HG03457 (cell line): ENCODE measurements around the gene INPP5A.
"Not testable (repeated sequence)": the region's sequence is repeated elsewhere in the genome, so short reads cannot be mapped to it uniquely, and the experiment has no call there.

Source experiments
- ATAC-seq: cut with Tn5 transposase; IDR thresholded peaks from one replicate; pipeline ENCODE4 v1.9.1; 2021; ENCODE audit warnings: moderate number of reproducible peaks; ENCODE audit not compliant: unreplicated experiment

Gene INPP5A

DNA sequence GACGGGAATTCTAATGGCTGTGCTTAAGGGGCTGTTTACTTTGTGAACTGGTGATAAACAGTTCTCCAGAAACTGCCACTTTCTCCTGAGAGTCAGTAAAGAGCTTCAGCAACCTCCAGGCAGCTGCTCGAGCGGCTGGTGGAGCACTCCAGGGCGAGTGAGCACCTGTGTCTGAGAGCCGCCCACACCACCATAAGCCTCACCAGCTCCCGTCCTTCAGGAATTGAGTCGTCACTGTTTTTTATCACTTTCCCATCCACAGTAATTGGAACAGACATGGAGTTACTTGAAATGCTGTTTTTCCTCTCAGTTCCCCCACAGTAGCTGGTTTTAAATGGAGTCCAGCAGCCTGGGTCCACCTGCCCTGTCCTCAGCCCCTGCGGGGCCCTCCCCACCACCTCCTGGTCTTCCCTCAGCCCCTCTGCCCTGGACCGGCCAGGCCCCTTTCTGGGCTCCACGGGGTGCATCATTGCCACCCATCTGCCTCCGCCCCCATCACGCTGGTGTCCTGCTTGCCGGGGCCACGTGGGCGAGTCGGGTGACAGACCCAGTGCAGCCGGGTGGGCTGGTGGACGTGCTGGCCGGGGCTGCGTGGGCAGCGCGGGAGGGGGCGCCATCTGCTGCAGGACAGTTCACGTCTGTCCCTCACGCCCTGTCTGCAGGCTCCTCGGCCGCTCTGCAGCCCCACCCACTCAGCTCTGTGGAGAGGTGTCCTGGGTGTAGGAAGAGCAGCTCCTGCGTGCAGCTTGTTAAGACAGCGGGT is 192.4 kb downstream of the INPP5A start:
- no peak for ATAC-seq

DNA sequence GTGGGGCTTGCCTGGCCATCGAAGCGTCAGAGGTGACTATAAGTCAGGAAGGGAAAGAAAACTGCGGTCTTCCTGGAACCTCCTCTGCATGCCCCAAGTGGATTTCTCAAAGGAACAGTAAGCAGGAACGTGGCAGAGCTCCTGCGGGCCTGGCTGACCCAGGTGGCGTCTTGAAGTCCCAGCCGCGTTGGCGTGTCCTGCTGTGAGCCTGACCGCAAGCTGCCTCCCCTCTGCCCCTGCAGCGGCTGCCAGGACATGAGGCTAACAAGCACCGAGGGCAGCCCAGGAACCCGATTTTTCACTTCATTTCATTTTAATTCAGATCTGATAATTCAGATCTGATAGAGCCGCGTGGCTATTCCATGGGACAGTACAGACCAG is 193.0 kb downstream of the INPP5A start:
- ATAC-seq: no peak

DNA sequence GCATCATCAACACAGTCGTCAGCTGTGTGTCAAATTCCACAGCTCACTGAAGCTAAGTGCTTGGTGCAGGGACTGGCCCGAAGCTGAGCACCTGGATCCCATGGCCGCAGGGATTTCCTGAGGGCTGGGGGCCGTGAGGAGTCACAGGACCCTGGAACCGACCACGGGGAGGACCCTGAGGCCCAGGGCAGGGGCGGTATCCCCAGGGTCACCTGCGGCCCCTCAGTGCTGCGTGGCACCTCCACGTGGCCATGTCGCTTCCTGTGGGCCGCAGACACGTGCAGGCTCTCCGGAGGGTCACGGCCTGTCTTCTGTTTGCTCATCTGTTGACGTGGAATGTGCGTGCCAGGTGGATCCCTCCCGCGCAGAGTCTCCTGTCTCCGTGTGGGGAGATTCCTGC is 194.9 kb downstream of the INPP5A start:
- ATAC-seq: no peak

DNA sequence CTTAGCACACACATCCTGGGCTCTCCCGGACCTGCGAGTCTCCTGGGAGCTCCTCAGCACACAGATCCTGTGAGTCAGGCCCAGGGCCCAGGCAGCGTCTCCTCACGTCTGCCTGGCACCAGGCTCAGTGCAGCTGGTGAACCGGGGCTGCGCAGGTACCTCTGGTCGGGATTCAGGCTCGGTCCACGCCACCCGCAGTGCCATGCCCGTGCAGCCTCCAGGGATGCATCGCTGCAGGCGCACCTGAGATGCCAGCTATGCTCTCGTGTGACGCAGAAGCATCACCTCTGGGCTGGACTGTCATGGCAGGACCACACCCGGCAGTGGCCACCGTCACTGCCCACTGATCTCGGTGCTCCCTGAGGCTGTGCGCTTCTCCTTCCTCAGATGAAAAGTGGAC is 196.3 kb downstream of the INPP5A start:
- no peak for ATAC-seq

DNA sequence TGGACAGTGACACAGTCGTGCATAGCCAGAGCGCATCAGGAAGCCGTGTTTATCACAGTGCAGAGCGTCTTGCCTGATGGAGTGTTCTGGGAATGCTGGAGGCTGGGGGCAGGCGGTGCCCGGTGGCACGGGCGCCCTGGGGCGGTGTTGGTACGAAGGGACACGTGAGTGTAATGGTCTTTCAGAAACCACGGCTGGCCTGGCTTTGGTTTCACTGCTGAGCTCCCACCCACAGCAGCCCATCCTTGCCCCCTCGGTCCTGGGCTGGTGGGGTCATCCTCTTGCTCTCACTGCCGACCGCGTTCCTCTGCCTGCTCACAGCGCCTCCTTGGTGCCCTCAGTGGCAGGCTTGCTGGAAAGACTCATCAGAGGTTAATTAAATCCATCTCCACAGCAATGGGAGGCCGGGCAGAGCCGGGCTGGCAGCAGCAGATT is 197.8 kb downstream of the INPP5A start:
- ATAC-seq: no peak

DNA sequence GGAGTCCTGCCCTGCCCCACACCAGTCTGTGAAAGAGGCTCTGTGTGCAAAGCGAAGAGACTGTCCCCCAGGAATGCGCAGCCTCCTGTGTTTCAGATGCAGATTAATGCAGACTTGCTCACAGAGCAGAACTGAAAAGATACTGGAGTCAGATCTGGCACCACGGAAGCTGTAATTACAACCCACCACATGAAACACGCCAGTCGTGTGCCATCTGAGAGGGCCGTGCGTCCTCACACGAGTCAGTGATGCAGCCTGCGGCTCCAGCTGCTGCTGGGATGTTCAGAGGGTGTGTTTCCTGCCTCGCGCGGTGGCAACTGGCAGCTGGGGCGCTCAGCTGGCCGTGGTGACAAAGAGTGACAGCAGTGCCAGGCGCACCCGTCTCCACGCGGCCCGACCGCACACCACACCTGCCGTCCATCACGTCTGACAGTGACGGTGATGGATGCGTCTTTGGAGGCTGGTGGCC is 198.4 kb downstream of the INPP5A start:
- ATAC-seq: no peak

DNA sequence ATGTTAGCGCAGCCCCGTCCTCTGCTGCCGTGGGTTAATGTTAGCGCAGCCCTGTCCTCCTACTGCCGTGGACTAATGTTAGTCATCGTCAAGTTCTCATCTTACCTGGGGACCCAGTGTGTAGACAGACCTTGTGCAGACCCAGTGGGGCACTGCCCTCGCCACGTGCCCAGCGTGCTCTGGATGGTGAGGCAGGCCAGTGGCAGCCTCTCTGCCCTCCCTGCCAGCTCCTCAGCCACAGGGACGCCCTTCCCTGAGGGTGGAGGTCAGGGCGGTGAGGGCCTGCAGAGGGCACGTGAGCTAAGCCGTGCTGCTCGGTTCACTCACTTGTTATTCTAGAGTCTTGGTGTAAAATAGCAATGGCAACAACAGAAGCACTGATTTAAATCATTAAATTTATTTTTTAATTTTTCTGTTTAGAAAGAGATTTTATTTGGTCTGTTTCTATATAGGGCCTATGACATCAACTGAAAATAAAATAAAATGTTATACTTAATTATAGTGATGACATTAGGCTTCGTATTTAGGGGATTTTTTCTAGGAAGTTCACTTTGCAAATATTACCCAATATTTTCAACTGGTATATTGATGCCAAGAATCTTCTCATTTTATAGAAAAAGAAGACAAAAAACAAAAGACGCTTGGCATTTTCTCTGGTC is 199.9 kb downstream of the INPP5A start:
- no peak for ATAC-seq

DNA sequence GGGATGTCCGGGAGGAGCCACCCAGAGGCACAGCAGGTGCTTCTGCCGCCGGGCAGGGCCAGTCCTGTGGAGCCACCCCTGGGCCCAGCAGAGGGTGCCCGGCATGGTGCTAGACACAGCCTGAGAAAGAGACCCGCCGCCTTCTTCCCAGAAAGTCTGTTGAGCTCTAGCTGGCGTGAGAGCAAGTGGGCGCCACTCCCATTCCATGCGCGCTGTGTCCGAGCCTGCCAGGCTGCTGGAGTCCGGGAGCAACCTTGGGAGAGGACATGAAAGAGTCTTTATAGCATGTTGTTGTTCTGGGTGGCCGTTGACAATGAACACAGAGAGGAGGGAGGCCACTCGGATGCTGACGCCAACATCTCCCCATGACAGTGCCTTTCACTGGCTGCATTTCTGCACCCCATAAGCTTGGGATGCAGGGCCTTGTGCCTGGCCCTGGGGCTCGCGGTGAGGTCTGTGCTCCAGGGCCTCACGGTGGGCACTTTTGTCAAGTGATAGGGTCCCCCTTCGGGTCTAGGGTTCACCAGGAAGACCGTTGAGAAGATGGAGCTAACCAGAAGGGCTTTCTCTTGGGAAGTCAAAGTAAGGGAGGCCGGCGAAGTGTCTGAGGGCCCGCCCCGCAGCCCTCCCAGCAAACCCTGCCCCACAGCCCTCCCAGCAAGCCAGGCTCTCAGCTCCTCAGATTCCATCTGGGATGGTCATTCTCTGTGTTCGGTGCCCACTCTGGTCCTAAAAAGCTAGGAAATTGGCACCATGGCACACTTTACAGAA is 201.1 kb downstream of the INPP5A start:
- no peak for ATAC-seq

DNA sequence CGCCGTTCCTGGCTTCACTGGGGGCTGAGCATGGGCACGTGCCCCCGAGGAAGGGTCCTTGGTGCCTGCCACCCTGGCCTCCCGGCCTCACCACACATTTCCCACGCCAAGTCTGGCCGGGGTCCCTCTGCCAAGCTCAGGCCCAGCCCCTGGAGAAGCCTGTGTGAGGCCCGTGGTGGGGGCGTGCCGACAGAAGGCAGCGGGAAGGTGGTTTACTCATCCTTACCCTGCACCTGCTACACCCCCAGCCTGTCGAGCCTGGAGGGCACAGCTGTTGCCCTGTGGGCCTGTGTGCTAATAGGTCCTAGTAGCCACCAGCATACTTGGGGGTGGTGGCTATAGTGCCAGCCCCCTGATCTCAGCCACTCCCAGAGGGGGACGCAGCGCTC is 201.6 kb downstream of the INPP5A start:
- ATAC-seq: no peak

DNA sequence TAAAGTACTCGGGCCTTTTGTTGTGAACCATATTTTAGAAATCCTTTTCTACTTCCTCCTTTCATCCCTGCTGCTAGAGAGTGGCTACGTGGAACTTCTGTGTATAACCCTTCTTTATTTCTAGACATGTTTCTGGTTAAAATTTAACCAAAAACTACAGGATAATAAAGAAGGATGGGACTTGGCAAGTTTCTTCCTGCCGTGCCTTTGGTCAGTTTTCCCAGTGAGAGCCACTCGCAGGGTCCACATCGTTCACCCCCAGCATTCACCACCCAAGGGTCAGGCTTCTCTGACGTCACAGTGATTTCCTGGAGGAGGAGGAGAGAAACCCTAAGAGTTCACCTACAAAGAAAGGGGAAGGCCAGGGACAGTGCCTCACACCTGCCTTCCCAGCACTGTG is 203.0 kb downstream of the INPP5A start:
- ATAC-seq: no peak

DNA sequence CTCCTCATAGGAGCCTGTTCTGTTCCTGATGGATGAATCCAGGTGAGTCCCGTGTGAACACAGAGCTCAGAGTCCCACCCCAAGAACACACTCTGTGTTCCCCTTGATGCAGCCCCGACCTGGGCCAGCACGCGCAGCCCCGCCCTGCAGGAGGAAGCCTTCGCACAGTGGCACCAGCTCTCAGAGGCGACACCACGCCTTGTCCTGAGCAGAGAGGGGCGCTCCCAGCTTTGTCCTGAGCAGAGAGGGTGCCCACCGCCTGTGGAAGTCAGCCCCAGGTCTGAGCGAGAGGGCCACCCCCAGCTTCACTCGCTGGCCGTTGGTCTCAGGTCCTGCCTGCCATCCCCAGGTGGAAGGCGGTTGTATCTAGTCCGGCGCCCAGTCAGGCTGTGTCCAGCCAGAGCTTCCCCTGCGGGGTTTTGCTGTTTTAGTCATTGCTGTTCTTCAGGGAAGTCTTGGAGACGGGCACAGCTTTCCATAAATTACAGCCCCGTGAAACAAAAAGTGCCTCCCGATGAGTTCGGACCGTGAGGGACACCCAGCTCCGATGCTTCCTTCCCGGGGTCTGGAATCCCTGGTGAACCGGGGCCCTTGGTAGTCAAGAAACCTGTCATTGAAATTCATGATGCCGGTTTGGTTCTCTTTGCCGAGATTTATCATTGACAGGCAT is 204.7 kb downstream of the INPP5A start:
- no peak for ATAC-seq

DNA sequence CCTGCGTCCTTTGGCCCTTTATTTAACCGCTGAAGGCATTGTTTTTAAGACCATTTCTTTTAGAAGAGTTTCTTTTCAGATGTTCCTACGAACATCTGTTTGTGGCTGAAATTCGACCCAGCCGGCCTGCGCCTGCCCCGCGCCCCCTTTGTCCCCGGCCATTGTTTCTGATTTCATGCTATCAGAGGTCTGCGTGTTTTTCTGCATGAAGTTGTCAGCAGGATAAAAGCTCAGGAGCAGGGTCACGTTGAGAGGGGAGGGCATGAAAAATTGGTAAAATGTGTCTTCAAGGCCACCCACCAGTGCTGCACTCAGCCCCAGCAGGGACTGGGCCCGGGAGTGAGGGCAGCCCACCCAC is 205.2 kb downstream of the INPP5A start:
- no peak for ATAC-seq

DNA sequence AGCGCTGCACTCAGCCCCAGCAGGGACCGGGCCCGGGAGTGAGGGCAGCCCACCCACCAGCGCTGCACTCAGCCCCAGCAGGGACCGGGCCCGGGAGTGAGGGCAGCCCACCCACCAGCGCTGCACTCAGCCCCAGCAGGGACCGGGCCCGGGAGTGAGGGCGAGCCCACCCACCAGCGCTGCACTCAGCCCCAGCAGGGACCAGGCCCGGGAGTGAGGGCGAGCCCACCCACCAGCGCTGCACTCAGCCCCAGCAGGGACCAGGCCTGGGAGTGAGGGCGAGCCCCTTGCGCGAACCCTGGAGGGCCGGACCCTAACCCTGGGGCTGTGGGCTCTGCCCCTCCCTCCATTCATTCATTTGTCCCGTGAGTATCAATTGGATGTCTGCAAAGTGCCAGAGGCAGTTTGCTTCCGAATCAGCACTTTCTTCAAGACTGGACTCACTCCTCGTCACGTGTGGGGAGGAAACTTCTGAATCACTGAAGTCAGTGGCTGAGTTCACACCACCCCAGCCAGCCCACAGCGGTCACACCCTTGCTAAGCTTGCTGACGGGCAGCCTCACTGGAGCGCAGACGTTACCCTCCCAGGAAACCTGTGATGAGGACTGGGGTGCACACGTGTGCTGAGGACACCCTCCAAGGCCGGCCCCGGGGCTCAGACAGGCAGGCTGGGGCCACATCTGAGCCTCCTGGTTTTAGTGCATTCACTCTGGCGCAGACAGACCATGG is 205.8 kb downstream of the INPP5A start:
- not testable (repeated sequence) for ATAC-seq

DNA sequence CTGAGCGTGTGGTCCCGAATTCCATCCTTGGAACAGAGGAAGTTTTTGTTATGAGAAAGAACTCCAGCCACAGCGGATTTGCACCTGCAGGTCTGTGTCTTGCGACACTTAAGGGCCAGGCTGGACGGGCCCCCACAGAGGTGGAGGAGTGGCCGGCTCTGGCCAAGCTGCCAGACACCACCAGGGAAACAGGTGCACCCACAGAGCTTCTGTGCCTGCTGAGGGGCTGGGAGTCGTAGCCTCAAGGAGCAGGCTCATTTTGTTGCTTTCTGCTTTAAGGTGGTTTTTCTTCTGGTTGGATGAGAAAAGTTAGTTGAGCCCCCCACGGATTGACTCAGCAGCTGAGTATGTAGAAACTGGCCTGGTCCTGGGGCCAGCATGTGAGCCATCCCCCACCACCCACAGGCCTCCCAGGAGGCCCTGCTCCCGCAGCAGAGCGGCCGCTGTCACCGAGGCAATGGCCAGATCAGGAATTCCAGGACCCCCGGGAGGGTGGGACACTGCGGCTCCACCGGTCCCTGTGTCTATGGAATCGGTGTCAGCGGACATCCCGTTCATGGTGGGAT is 206.4 kb downstream of the INPP5A start:
- ATAC-seq: no peak

DNA sequence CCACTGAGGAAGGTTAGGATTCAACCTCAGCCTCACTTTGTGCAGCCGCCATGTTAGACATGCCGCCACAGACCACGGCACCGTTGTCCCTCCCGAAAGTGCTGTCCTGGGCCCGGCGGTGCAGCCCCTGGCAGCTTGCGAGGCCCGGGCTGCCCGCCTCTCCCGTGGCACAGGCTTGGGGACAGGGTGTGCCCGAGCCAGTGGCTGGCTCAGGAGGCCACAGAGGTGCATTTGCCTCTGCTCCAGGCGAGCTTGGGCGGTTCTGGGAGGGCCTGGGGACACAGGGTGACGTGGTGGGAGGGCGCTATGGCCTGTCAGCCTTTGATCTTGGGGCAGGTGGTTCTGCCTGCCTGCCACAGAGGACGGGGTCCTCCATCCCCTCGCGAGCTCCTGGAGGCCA is 207.3 kb downstream of the INPP5A start:
- no peak for ATAC-seq

DNA sequence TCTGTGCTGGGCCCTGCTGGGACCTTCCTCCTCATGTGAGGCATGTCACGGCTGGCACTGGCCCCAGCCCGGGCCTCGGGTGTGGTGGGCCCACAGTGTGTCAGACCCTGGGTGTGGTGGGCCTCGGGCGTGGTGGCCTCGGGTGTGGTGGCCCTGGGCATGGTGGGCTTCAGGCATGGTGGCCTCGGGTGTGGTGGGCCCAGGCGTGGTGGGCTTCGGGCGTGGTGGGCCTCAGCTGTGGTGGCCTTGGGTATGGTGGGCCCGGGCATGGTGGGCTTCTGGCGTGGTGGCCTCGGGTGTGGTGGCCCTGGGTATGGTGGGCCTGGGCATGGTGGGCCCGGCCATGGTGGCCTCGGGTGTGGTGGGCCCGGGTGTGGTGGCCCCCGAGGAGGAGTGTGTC is 207.9 kb downstream of the INPP5A start:
- ATAC-seq: no peak

DNA sequence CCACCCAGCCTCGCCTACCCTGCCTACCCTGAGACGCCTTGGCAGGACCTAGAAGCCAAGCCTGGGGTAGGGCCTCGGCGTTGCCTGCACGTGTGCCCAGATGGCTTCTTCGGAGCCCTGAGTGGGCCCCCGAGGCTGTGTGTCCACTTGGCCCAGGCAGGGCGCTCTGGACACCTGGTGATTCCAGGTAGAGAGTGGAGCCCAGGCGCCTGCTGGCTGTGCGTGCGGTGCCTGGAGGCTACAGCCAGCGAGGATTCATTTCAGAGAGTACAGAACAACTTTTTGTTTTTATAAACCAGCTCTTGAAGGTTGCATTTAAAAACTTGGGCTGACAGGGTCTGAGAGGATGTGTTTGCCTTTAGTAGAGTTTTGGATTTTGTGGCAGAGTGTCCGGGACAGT is 208.4 kb downstream of the INPP5A start:
- ATAC-seq: no peak

DNA sequence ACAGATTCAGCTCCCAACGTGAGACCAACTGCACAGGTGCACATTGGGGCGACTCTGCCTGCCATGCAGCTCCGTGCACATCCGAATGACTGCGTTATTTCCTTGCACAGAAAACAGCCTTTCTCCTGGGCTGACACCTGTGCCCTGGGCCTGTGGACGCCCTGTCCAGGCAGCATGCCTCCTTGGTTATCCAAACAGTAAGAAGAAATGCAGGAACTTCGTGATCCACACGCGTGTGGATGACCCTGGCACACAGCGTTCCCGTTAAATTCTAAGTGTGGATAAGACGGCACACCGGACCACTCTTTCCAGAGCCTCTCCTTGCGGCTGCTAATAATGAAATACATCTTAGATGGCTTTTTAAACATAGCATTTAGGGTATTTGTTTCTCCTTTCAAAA is 208.8 kb downstream of the INPP5A start:
- no peak for ATAC-seq

DNA sequence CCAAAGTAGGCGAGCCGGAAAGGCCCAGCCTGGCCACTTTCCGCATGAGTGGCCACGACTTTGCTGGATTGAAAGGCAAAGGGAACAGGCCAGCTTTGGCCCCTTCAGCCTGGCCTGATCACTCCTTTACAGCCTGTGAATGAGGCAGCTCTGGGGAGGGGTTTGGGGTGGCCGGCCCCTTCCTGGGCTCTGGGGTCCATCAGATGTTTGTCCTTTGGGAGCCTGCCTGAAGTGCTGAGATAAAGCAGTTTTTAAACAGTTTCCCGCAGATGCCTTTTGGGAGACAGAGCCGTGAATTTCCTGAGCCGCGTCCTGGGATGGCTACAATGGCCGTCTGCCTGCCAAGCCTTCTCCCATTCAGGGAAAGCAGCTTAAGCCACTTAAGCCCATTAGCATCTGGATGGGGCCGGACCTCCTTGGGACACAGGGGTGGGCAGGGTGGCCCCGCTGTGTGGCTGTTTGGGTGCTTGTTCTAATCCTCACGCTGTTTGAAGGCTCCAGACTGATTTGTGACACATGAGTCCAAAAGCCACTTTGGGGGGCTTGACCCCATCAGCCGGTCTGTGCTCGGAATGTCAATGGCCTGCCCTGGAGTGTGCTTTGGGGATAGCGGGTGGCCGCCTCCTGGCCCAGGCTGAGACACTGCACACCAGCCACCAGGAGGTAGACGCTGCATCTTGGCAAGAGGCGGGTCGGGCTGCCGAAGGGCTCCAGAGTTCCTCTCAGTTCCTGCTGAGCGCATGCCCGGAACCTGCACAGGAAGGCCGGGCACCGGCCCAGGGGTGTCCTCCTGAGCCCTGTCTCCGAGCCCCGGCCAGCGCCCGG is 209.4 kb downstream of the INPP5A start:
- no peak for ATAC-seq

DNA sequence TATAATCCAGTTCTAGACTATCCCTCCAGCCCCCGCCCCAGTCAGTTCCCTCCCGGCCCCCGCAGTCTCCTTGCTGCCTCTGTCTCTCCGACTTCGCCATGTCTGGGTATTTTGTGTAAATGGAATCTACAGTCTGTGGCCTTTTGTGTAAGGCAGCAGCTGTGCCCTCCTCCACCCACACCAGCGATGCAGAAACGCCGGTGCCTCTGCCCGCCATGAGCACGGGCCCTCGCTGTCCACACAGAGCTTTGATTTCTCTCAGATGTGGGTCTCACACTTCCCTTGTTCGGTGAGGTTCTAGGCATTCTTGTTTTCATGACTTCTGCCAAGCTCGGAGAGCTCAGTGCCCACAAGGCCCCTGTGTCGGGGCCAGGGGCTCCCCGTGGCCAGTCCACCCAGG is 210.5 kb downstream of the INPP5A start:
- ATAC-seq: no peak
